OCI-LY7 (cell line): ENCODE results near the gene CNTN4. TPM values are rescaled to one million over a fixed set of nuclear protein-coding genes. Genes with fewer than 3 reads are reported as not detected.

ENCODE experiments used
- BruUV-seq: library from RNA; stranded (reverse); fragments of 400-500 nt; replicated peaks from 2 replicates; lab custom pipeline; 2021; lab: Mats Ljungman, UMichigan
- CTCF ChIA-PET: fragments of 300-600 bp; sonication (Branson Sonifier 250); formaldehyde crosslinking; loops from one replicate; lab custom pipeline; 2022; ENCODE audit warnings: antibody characterized with exemption; ENCODE audit not compliant: unreplicated experiment; lab: Charles Lee
- POLR2A ChIA-PET: fragments of 300-600 bp; sonication (Branson Sonifier 250); formaldehyde crosslinking; loops from one replicate; lab custom pipeline; 2022; ENCODE audit warnings: antibody characterized with exemption; lab: Charles Lee
- DNase-seq: peaks from one replicate; pipeline ENCODE4 v3.0.0-alpha.2; 2015; ENCODE audit warnings: low spot score
- H2AFZ ChIP-seq: fragments of 200-600 bp; sonication (generic), shearing (Covaris generic); 2 replicates; pipeline ENCODE4 v1.6.1; 2014; ENCODE audit warnings: mild to moderate bottlenecking, antibody characterized with exemption, low read length, moderate library complexity
- H3K27ac ChIP-seq: fragments of 200-600 bp; sonication (generic); 2 replicates; pipeline ENCODE4 v1.5.1; 2014; ENCODE audit warnings: mixed run types, low read depth, mild to moderate bottlenecking, moderate library complexity, low read length, inconsistent platforms; ENCODE audit not compliant: poor library complexity, severe bottlenecking
- H3K36me3 ChIP-seq: fragments of 200-600 bp; sonication (generic); 2 replicates; pipeline ENCODE4 v1.6.1; 2014; ENCODE audit warnings: mild to moderate bottlenecking, antibody characterized with exemption, low read length, moderate library complexity, mixed read lengths; ENCODE audit not compliant: insufficient read depth
- H3K4me1 ChIP-seq: fragments of 200-600 bp; sonication (generic); 2 replicates; pipeline ENCODE4 v1.5.1; 2014; ENCODE audit warnings: mild to moderate bottlenecking, low read length; ENCODE audit not compliant: insufficient read depth, poor library complexity, severe bottlenecking
- H3K4me2 ChIP-seq: fragments of 200-600 bp; sonication (generic); 2 replicates; pipeline ENCODE4 v1.6.1; 2014; ENCODE audit warnings: mild to moderate bottlenecking, low read length
- H3K4me3 ChIP-seq: fragments of 200-600 bp; sonication (generic); 2 replicates; pipeline ENCODE4 v1.5.1; 2014; ENCODE audit warnings: mild to moderate bottlenecking, low read depth, low read length; ENCODE audit not compliant: poor library complexity, severe bottlenecking
- H3K79me2 ChIP-seq: fragments of 200-600 bp; sonication (generic); 2 replicates; pipeline ENCODE4 v1.6.1; 2016; ENCODE audit warnings: low read depth, mild to moderate bottlenecking, low read length, moderate library complexity, mixed read lengths; ENCODE audit not compliant: insufficient read depth
- H3K9me2 ChIP-seq: fragments of 200-600 bp; sonication (generic); 2 replicates; pipeline ENCODE4 v1.6.1; 2016; ENCODE audit warnings: mild to moderate bottlenecking, low read length, mixed read lengths; ENCODE audit not compliant: insufficient read depth
- H3K9me3 ChIP-seq: fragments of 200-600 bp; sonication (generic); 2 replicates; pipeline ENCODE4 v1.6.1; 2014; ENCODE audit warnings: mild to moderate bottlenecking, mixed run types, low read length, mixed read lengths
- H4K20me1 ChIP-seq: fragments of 200-600 bp; sonication (generic); 2 replicates; pipeline ENCODE4 v1.6.1; 2014; ENCODE audit warnings: mild to moderate bottlenecking, antibody characterized with exemption, low read length, moderate library complexity, mixed read lengths; ENCODE audit not compliant: insufficient read depth
- CTCF ChIP-seq: fragments of 200-600 bp; sonication (generic); conservative IDR thresholded peaks from 2 replicates; pipeline ENCODE4 v1.5.1; 2014; ENCODE audit warnings: mild to moderate bottlenecking, antibody characterized with exemption, low read length, moderate library complexity, mixed read lengths
- EZH2phosphoT487 ChIP-seq: fragments of 200-600 bp; sonication (generic); IDR thresholded peaks from 2 replicates; pipeline ENCODE4 v1.6.1; 2018; ENCODE audit warnings: low read depth, borderline replicate concordance, mild to moderate bottlenecking, mixed run types, antibody characterized with exemption, low read length, moderate library complexity, mixed read lengths
- intact Hi-C: fragments of 100-400 bp; cut with micrococcal nuclease; formaldehyde crosslinking; loops from one replicate; pipeline ENCODE4 v1.10.0; 2022; ENCODE audit not compliant: unreplicated experiment
- total RNA-seq, 2 experiments: library from RNA; depleted of rRNA in 1 of 2; stranded (reverse); fragments of >200 nt in 1 of 2; shearing (Covaris generic) in 1 of 2; gene quantifications; 2 replicates each; pipeline ENCODE4 v1.2.3, GENCODE V29; 2014 to 2022

Gene CNTN4
- total RNA-seq, 2 experiments from 2014 or later = not detected

DNA sequence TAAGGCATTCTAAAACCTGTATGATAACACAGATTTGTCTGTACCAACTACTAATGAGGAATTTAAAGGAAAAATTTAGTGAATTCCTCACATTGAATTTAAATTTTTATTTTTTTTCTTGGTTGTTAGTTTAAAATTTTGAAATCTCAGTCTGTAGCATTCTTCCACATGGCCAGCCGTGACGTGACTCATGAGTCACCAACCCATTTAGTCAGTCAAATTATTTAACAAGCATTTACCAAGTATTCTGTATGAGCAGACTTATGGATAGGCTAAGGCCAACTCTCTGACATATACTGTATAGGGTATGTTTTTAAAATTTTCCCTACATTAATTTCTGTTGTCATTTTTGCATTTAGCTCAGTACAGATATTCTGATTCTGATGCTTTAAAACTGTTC lies 112.9 kb downstream of the CNTN4 start:
- no TSS peak for BruUV-seq
- intact Hi-C loops = no loop called here
- ChIA-PET CTCF (no interaction called here), POLR2A (no interaction called here)
- no peaks in the 10 kb centered on the region for H3K79me2 ChIP-seq
- H3K9me3 ChIP-seq = no peaks in the 10 kb centered on the region
- H3K4me1 ChIP-seq = no peaks in the 10 kb centered on the region
- H4K20me1 ChIP-seq = no peaks in the 10 kb centered on the region
- no peak for TF ChIP-seq EZH2phosphoT487
- no peak for TF ChIP-seq CTCF
- H2AFZ ChIP-seq = no peak overlapping the region
- no peak overlapping the region for H3K4me3 ChIP-seq
- no peak overlapping the region for H3K4me2 ChIP-seq
- H3K9me2 ChIP-seq = no peaks in the 10 kb centered on the region
- DNase-seq = no peak
- no peak overlapping the region for H3K27ac ChIP-seq
- no peaks in the 10 kb centered on the region for H3K36me3 ChIP-seq

GRCh38 chr3:2212206-2212605 lies 113.5 kb downstream of the CNTN4 start:
- Histone ChIP-seq H3K36me3 (no peaks in the 10 kb centered on the region), H3K9me2 (no peaks in the 10 kb centered on the region), H3K4me1 (no peaks in the 10 kb centered on the region), H3K4me2 (no peak overlapping the region), H3K79me2 (no peaks in the 10 kb centered on the region), H3K4me3 (no peak overlapping the region), H3K27ac (no peak overlapping the region), H4K20me1 (no peaks in the 10 kb centered on the region), H2AFZ (no peak overlapping the region), H3K9me3 (no peaks in the 10 kb centered on the region)
- DNase-seq = no peak
- POLR2A ChIA-PET = interaction anchor here (0.6 kb wide), 1 partner anchor 1207 kb away, joined by 3 read pairs; no protein-coding TSS in a partner anchor
- TF ChIP-seq CTCF (no peak), EZH2phosphoT487 (no peak)
- BruUV-seq = no TSS peak
- CTCF ChIA-PET = no interaction called here
- intact Hi-C loops = no loop called here

GRCh38 chr3:2218375-2218774 lies 119.7 kb downstream of the CNTN4 start:
- BruUV-seq = no TSS peak
- Histone ChIP-seq H2AFZ (no peak overlapping the region), H3K9me2 (no peaks in the 10 kb centered on the region), H3K79me2 (no peaks in the 10 kb centered on the region), H3K4me1 (no peaks in the 10 kb centered on the region), H3K4me3 (no peak overlapping the region), H3K36me3 (no peaks in the 10 kb centered on the region), H3K27ac (no peak overlapping the region), H4K20me1 (no peaks in the 10 kb centered on the region), H3K9me3 (no peaks in the 10 kb centered on the region), H3K4me2 (no peak overlapping the region)
- TF ChIP-seq CTCF = no peak
- no peak for TF ChIP-seq EZH2phosphoT487
- ChIA-PET CTCF (no interaction called here), POLR2A (no interaction called here)
- no peak for DNase-seq
- intact Hi-C loops = no loop called here
